GM18858 (cell line): ENCODE data around the gene AP5Z1.

Experiments
- ATAC-seq: cut with Tn5 transposase; IDR thresholded peaks from one replicate; pipeline ENCODE4 v1.9.1; 2021; ENCODE audit not compliant: unreplicated experiment

The AP5Z1 gene, protein sequence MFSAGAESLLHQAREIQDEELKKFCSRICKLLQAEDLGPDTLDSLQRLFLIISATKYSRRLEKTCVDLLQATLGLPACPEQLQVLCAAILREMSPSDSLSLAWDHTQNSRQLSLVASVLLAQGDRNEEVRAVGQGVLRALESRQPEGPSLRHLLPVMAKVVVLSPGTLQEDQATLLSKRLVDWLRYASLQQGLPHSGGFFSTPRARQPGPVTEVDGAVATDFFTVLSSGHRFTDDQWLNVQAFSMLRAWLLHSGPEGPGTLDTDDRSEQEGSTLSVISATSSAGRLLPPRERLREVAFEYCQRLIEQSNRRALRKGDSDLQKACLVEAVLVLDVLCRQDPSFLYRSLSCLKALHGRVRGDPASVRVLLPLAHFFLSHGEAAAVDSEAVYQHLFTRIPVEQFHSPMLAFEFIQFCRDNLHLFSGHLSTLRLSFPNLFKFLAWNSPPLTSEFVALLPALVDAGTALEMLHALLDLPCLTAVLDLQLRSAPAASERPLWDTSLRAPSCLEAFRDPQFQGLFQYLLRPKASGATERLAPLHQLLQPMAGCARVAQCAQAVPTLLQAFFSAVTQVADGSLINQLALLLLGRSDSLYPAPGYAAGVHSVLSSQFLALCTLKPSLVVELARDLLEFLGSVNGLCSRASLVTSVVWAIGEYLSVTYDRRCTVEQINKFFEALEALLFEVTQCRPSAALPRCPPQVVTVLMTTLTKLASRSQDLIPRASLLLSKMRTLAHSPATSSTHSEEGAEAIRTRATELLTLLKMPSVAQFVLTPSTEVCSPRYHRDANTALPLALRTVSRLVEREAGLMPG

DNA sequence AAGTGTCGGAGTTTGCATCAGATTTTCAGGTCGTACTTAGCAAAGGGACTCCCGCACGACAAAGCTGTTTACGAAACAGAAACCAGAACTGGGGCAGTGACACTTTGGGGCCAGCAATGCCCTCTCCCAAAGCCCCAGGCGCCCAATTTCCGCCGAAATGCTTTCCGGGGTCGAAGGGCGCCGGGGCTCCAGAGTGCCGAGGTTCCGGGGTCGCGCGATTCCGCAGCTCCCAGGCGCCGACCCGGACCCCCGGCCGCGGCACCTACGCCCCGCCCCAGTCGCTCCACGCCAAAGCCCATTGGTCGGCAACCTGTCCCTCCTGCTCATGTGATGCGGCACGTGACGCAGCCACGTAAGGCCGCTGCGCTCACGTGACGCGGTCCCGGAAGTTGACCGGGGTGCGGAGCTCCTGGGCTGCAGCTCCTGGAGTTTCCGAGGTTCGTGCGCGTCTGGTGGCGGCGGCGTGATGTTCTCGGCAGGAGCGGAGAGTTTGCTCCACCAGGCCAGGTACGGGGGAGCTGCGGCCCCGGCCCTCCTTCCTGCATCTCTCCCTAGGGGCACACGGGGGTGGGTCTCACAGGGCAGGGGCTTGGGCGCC is at the start of gene AP5Z1:
TSS of gene AP5Z1 (plus strand) at position 374 of the 598 bp plus-strand sequence. CDS start at position 467, 93 bp downstream.
- ATAC-seq = peak; percentile 90

DNA sequence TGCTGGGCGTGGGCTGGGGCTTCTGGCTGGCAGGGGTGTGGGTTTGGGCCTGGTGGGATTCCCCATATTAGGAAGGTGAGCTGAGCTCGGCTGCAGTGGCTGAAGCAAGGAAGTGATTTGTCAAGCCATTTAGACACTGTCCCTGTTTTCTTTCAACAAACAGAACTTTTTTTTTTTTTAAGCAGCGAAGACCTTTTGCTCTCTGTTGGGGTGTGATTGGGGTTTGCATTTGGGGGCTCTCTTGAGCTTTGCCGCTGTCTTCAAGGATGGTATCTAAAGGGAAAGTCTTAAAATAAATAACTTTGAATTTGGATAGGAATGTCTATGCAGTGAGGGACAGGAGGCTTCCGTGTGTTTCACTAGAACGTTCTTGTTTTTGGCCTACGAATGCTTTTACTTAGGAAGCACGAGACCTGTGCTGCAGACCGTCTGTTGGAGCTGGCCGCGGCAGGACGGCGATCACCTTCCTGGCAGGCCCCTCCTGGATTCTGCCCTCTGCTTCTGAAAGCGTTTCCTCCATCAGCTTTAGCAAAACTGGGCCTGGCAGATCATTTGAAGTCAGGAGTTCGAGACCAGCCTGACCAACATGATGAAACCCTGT is 49.5 kb upstream of the AP5Z1 start:
- ATAC-seq = no peak

DNA sequence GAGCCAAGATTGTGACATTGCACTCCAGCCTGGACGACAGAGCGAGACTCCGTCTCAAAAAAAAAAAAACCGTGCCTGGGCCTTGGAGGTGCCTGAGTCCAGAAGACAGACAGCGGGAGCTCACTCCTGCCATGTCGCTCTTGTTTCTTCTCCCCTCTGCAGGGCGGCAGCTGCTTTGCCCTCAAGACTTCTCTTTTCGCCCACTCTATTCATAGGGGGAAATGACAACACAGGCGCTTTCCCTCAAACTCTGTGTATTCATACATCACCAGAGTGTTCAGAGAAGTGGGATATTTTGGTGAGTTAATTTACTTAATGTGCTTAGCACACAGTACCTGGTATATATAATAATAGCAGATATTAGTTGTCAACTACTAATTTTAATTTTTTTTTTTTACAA is 48.9 kb upstream of the AP5Z1 start:
- ATAC-seq = no peak

DNA sequence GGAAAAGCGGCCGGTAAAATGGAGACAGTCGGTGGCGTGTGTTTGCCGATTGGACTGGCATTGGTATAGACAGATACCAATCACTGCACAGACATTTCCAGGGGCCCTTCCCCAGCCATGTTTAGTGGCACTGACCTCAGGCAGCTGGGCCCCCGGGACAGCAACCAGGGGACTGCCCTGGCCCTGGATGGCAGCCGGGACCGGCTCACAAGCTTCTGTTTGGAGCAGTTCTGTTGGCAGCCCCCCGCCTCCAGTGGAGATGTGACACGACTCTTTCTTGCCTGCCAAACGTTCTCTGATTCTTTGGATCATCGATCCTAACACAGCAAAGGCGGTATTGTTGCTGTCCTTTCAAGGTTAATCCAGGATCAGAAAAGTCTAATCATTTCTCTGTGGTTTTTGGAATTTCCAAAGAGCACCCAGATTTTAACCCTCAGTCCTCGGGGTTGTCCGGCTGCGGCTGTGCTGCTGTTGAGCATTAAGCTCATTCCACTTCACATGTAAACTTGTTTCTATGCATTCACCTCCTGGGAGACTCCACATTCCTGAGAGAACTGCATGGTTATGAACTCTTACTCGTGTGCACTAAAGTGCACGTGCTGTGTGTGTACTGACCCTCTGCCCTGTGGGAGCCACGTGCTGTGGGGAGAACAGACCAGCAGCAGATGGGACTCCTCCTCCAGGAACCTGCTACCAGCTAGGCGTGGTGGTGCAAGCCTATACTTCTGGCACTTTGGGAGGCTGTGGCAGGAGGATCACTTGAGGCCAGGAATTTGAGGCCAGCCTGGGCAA is 47.3 kb upstream of the AP5Z1 start:
- ATAC-seq = no peak

DNA sequence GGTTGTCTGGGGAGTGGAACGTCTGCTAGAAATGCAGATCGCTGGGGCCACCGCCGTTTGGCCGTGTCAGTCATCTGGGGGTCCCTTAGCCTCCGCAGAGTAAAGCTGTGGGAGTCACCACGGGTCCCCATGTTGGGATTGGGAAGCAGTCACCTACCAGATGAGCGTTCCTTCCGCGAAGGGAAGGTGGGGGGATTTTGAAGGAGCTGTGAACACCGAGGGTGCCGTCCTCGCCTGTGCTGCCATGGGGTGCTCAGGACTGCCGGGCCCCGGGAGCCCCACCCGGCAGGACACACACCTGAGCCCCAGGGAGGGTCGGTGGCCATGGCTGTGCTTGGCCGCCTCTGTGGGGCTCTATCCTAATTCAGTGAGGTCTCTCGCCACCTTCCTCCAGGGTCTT is 46.2 kb upstream of the AP5Z1 start:
- no peak for ATAC-seq

DNA sequence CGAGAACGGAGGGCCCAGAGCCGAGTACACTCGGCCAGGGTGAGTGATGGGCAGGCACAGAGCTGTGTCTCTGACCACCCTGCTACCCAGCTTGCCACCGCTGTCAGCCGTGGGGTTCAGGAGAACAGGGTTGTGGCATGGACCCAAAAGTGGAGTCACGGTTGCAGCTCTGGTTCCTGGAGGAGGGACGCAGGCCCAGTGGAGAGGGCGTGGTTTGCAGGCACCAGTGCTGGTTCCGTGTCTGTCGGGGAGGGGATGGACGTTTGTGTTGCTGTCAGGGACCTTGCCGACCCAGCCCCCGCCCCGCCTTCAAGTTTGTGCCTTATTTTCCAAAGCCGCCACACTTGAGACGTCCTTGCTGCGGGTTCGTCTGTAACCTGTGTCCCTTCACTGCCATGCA is 45.1 kb upstream of the AP5Z1 start:
- no peak for ATAC-seq

DNA sequence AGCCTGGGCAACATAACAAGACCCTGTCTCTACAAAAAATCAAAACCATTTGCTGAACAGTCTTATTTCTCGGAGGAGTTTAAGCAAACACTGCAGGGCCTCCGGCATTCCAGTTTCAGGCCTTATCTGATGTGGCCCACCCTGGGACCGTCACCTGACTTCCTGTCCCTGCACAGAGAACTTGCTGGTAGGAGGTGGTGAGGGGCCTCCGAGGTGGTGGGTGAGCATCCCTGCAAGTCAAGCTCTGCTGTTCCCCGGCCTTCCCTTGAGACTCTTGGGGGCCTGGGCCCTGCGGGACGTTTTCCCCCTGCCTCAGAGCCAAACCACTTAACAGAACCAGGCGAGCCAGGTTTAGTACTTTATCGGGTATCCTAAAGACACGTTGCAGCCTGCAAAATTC is 44.5 kb upstream of the AP5Z1 start:
- no peak for ATAC-seq

DNA sequence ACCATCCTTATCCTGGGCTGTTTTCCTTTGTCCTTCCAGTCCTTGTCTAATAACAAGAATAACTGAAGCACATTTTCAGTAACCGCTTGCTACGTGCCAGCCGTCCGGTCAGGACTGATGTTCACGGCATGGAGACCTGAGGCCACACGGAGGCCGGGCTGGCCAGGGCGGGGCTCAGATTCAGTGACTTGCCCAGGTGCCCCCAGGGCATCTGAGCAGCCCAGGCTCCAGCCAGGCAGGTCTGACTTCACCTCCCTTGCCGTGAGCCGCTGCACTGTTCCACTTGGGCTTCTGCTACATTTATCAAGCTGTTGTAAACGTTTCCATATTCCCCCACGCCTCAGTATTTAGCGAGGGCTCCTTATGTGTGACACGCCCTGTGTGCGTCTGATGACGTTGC is 43.6 kb upstream of the AP5Z1 start:
- ATAC-seq = no peak

DNA sequence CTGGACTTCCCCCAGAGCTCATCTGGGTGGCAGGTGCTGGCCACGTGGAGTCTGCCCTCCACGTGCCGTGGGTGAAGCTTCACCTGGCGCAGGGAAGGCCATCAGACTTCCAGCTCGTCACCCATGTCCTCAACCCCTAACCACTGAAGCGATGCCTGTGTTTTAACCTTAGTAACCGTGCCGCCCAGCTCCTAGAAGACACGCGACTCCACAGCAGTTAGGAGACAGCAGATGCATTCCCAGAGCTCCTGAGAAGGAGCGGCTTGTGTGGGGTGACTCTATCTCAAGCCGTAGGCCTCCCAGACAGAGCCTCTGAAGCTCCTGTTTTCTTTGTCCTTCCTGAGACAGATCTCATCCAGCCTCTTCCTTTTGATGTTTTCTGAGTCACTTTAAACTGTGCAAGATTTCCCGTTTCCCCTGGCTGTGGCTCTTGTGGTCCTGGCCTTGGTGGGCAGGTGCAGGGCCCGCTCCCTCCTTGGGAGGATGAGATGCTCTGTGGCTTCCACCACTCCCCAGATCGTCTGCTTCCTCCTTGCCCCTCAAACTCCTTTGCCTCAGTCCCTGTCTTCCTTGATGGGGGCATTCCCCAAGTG is 41.4 kb upstream of the AP5Z1 start:
- no peak for ATAC-seq

DNA sequence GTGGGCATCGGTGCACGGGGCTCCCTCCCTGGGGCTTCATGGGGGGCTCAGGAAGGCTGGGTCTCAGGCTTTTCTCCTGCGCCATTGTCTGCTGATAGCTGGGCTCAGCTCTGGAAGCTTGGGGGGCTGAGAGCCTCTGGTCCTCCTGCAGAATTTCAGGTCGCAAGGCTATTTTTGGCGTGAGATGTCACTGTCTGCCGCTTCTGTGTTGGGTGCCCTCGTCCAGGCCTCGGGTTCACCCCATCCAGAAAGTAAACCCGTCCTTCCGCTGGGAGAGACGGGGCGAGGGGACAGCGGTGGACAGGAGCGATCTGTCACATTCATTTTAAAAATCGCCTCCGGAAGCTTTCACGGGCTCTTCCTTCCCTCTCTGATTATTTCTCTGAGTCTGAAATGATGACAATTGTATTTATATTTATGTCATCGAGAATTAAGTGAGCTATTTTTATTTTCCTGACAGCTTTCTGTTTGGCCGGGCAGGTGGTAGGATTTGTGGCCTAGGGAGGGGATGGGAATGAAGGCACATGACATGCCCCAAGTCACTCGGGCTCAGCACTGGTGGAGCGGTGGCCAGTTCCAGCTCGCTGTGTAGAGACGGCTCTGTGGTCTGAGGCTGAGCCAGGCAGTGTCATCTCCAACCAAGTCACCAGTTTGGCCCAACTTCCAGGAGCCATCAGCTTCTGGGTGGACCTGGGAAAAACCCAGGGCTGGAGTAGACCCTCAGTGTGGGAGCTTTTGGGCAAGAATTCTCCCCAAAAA is 40.7 kb upstream of the AP5Z1 start:
- ATAC-seq = no peak

DNA sequence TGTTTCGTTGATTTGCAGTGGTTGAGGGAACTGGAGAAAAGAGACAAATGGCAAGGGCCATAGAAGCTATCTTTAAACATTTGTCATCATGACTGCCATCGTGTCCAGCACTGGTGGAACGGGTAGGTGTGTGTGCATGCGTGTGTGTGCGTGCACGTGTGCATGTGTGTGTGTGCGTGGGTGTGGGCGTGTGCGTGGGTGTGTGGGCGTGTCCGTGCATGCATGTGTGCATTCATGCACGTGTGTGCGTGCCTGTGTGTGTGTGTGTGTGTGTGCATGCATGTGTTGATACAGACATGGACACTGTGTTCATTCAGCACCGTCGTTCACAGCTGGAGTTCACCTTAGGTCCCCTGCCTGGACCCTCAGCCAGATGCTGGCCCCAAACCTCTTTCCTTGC is 38.1 kb upstream of the AP5Z1 start:
- no peak for ATAC-seq

DNA sequence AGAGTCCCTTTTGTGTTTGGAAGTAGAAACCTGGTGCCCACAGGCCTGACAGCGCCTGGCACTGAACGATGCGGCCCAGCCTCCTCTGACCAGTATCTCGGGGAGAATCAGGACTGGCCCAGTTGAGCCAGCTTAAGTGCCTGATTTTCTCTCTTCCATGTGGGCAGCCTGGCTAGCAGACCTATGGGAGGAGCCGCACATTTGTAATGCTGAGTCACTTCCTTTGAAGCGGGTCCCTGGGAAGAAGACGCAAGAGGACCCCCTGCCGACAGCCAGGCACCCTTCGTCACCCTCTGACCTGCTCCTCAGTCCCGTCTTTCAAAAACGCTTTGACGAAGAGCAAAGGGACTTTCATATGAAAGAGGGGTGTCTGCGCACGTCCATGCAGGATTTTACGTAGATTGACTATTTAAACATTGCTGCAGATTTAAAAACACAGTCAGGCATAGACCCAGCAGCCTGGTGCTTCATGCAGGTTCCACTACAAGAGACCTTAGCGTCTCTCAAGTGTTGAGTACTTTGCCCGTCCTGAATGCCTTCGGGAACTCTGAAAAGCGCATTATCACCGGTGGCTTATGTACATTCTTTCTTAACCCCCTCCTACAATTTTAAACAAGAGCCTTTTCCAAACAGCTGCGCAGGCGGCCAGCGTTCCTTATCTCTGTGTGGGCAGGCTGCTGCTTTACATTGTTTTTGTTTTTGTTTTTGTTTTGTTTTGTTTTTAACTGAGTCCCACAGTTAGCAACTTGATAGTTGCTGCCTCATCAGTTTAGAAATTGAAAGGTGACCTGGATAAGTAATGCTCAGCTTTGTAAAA is 36.5 kb upstream of the AP5Z1 start:
- ATAC-seq = no peak

DNA sequence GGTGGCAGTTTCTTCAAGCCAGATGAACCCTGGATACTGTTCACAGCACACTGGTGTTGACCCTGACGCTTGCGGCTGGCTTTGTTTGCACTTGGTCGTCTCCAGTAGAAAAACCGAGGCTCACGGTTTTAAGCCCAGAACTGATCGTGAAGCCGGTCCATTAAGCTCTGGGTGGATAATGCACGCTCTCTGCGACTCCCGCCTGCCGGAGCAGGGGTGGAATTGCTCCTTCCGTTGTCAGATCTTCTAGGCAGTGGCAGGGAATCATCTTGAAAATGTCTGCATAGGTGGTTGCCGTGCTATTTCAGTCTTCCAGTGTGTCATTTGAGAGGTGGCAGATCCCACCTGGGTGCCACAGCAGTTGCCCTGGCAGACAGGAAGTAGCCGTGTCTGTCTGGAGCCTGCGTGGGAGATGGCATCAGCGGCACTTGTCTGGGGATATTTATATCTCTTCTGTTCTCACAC is 35.9 kb upstream of the AP5Z1 start:
- ATAC-seq = no peak

DNA sequence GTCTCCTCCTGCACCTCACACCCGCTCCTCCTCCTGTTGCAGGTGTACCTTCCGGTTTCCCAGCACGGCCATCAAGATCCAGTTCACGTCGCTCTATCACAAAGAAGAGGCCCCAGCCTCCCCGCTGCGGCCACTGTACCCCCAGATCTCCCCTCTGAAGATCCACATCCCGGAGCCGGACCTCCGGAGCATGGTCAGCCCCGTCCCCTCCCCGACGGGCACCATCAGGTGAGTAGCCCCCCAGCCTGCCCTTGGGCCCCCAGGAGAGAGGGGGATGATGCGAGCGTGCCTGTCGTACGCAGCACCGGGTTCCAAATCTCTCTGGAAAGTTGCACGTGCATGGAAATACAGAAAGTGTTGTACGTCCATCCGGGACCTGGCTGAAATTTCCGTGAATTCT is 34.6 kb upstream of the AP5Z1 start:
- no peak for ATAC-seq

DNA sequence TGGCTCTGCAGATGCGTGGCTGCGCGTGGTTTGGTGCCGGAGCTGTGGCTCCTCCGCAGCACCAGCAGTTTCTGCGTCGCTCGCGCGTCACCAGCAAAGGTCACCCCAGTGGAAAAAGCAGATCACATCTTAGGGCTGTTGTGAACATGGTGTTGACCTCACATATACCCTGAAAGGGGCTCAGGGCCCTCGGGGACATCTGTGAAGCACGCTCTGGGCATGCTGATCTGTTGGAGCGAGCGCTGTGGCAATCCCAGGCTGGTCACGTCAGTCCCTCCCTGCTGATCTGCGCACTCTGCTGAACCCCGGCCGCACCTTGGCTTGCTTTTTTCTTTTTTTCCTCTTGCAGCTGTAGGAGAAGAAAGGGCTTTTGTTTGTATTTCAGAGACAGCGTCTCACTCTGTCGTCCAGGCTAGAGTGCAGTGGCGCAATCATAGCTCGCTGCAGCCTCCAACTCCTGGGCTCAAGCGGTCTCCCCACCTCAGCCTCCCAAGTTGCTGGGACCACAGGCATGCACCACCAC is 33.3 kb upstream of the AP5Z1 start:
- ATAC-seq = no peak

DNA sequence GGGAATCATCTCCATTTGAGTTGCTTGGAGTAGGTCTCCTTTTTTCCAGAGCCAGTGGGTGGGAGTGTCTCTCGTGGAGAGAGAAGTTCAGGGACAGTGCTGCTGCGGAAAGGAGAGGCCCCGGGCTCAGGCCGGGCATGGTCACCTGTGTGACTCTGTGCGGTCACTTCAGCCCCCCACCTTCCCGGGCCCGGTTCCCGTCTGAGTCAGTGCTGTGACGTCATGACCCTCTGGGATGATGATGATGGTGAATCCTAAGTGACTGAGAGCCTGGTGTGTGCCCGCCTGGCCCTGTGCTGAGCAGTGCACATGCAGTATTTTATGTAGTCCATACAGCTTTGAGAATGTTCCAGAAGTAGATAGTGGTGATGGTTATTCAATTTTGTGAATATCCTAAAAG is 32.6 kb upstream of the AP5Z1 start:
- no peak for ATAC-seq

DNA sequence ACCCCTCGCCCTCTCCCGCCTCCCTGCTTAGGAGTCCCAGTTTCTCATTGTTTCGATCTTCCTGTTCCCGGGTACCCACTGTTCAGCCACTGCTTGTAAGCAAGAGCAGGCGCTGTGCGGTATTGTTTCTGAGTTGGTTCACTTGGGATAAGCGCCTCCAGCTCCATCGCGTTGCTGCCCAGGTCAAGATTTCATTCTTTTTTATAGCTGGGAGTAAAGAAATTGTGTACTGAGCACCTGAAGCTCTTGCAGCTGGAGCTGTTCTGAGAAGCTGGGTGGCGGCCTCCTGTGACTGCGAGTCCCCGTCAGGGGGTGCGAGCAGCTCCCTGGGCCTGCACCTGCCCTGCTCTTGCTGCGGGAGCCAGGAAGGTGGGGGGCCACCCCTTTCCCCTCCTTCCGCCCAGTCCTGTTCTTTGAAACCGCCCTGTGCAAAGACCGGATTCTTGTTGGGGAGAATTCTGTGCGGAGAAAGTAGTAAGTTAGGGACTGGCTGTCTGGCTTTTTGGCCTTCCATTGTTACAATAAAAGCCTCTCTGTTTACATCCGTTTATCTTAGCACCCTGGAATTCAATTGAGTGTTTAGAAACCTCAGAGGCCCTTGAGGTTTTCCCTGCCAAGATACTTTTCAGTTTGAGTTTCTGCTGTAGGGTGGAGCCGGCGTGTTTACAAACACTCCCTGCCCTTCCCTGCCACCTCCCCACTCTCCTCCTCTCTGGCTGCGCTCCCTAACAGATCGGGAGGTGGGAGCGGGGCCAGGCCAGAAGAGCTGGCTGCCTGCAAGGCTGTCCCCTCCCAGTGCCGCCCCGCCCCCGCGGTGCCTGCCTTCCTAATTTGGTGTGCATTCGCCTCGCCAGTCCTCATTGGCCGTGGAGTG is 30.8 kb upstream of the AP5Z1 start:
- peak; percentile 70 for ATAC-seq
